Measurements from ENCODE around the gene SLC35F4. TPM values are rescaled to one million over a fixed set of nuclear protein-coding genes. Genes with fewer than 3 reads are reported as not detected.

The SLC35F4 gene
- total RNA-seq, 1 donor from 2014 or later, result not detected

DNA sequence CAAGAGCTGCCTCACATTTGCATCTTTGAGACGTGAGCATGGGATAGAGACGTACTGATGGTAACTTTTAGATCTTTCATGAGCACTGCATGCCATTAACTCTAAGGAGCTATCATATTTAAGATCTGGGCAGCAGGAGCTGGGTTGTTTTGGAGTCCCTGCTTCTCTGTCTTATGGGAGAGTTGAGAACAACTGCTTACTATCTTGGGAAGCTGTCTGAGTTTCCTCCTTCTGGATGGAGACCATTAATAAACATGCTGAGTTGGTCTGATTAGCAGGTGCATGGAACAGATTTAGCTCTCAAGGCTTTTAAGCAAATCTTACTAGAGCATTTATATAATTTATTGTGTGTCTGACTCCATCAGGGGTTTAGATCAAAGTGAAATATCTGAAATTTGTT is 252.9 kb downstream of the SLC35F4 start:
- Histone ChIP-seq H3K27me3 (ENCODE audit: control insufficient read depth in 3 of 3, insufficient read depth in 3 of 3, low read length in 3 of 3) (no peaks in the 10 kb centered on the region), H3K4me3 (ENCODE audit: low read length in 3 of 3) (no peak overlapping the region), H3K4me1 (ENCODE audit: control insufficient read depth in 3 of 3, insufficient read depth in 3 of 3, low read length in 3 of 3) (no peaks in the 10 kb centered on the region), H3K36me3 (ENCODE audit: control insufficient read depth in 3 of 3, insufficient read depth in 3 of 3, low read length in 3 of 3) (no peaks in the 10 kb centered on the region), H3K9ac (ENCODE audit: low read depth in 1 of 3, low read length in 3 of 3) (no peak overlapping the region), H3K27ac (ENCODE audit: low read depth, low read length) (no peak overlapping the region), H3K9me3 (ENCODE audit: control insufficient read depth in 3 of 3, low read length in 3 of 3) (no peaks in the 10 kb centered on the region)

GRCh38 chr14:57611555-57612075 is 254.3 kb downstream of the SLC35F4 start:
- Histone ChIP-seq H3K9ac (ENCODE audit: low read depth in 1 of 3, low read length in 3 of 3) (no peak overlapping the region), H3K36me3 (ENCODE audit: control insufficient read depth in 3 of 3, insufficient read depth in 3 of 3, low read length in 3 of 3) (no peaks in the 10 kb centered on the region), H3K4me3 (ENCODE audit: low read length in 3 of 3) (no peak overlapping the region), H3K27me3 (ENCODE audit: control insufficient read depth in 3 of 3, insufficient read depth in 3 of 3, low read length in 3 of 3) (no peaks in the 10 kb centered on the region), H3K9me3 (ENCODE audit: control insufficient read depth in 3 of 3, low read length in 3 of 3) (no peaks in the 10 kb centered on the region), H3K27ac (ENCODE audit: low read depth, low read length) (no peak overlapping the region), H3K4me1 (ENCODE audit: control insufficient read depth in 3 of 3, insufficient read depth in 3 of 3, low read length in 3 of 3) (no peaks in the 10 kb centered on the region)

GRCh38 chr14:57610631-57611030 is 255.3 kb downstream of the SLC35F4 start:
- Histone ChIP-seq H3K4me3 (ENCODE audit: low read length in 3 of 3) (no peak overlapping the region), H3K9me3 (ENCODE audit: control insufficient read depth in 3 of 3, low read length in 3 of 3) (no peaks in the 10 kb centered on the region), H3K9ac (ENCODE audit: low read depth in 1 of 3, low read length in 3 of 3) (no peak overlapping the region), H3K27me3 (ENCODE audit: control insufficient read depth in 3 of 3, insufficient read depth in 3 of 3, low read length in 3 of 3) (no peaks in the 10 kb centered on the region), H3K36me3 (ENCODE audit: control insufficient read depth in 3 of 3, insufficient read depth in 3 of 3, low read length in 3 of 3) (no peaks in the 10 kb centered on the region), H3K4me1 (ENCODE audit: control insufficient read depth in 3 of 3, insufficient read depth in 3 of 3, low read length in 3 of 3) (no peaks in the 10 kb centered on the region), H3K27ac (ENCODE audit: low read depth, low read length) (no peak overlapping the region)

DNA sequence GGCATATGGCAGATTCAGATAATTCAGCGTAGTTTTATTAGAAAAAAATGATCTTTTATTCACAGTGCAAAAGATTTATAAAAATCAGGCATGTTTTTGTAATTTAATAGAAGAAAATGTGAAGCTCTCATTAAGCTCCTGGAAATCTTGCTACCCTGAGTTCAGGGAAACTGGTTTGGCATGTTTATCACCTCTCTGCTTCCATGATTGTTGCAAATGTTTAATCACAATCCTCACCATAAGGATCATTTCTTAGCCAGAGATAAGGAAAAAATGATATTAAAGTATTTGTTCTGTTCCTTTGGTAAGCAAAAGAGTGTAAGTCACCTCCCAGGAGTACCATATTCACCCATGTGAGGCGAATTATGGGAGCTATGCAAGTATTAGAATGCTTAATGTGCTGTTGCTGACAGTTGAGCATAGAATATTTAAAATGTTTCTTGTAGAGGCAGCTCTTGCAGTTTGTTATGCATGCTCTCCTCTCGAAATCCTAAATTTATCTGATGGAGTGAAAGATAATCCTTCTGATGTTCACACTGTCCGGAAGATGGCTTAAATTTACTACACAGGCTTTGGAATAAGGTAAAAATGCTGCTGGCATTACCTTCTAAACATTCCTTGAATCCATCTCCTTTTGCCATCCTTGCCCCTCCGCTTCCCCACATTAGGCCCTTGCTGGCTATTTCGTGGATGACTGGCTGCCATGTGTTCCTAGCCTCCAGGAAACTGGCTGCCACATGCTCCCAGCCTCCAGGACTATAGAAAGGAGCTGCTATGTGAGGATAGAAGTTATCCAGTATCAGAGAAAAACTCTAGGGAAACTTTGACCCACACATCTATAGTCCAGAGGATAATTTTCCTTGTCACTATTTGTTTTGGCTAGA is 256.5 kb downstream of the SLC35F4 start:
- H3K27me3 ChIP-seq (ENCODE audit: control insufficient read depth in 3 of 3, insufficient read depth in 3 of 3, low read length in 3 of 3), result no peaks in the 10 kb centered on the region
- no peaks in the 10 kb centered on the region for H3K36me3 ChIP-seq (ENCODE audit: control insufficient read depth in 3 of 3, insufficient read depth in 3 of 3, low read length in 3 of 3)
- no peak overlapping the region for H3K27ac ChIP-seq (ENCODE audit: low read depth, low read length)
- H3K4me1 ChIP-seq (ENCODE audit: control insufficient read depth in 3 of 3, insufficient read depth in 3 of 3, low read length in 3 of 3), result no peaks in the 10 kb centered on the region
- H3K4me3 ChIP-seq (ENCODE audit: low read length in 3 of 3), result no peak overlapping the region
- no peak overlapping the region for H3K9ac ChIP-seq (ENCODE audit: low read depth in 1 of 3, low read length in 3 of 3)
- no peaks in the 10 kb centered on the region for H3K9me3 ChIP-seq (ENCODE audit: control insufficient read depth in 3 of 3, low read length in 3 of 3)

DNA sequence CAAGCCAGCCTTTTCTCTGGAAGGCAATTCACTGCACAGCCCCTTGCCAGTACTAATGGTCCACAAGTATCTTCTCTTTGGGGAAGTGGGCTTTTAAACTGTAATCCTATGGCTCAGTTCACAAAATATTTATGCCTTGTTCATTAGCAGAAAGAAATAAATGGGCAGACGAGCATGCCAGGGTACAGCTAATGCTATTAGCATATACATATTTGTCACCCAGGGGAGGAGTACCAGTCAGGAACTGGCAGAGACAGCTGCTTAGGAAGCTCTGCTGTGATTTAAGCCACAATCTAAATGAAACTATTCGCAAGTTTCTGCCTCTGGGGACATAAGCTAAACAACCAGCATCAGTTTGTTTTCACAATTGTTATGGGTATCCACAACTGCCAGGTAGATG is 258.8 kb downstream of the SLC35F4 start:
- no peaks in the 10 kb centered on the region for H3K4me1 ChIP-seq (ENCODE audit: control insufficient read depth in 3 of 3, insufficient read depth in 3 of 3, low read length in 3 of 3)
- no peak overlapping the region for H3K4me3 ChIP-seq (ENCODE audit: low read length in 3 of 3)
- H3K9ac ChIP-seq (ENCODE audit: low read depth in 1 of 3, low read length in 3 of 3), result no peak overlapping the region
- H3K27me3 ChIP-seq (ENCODE audit: control insufficient read depth in 3 of 3, insufficient read depth in 3 of 3, low read length in 3 of 3), result no peaks in the 10 kb centered on the region
- H3K36me3 ChIP-seq (ENCODE audit: control insufficient read depth in 3 of 3, insufficient read depth in 3 of 3, low read length in 3 of 3), result no peaks in the 10 kb centered on the region
- no peak overlapping the region for H3K27ac ChIP-seq (ENCODE audit: low read depth, low read length)
- H3K9me3 ChIP-seq (ENCODE audit: control insufficient read depth in 3 of 3, low read length in 3 of 3), result no peaks in the 10 kb centered on the region

DNA sequence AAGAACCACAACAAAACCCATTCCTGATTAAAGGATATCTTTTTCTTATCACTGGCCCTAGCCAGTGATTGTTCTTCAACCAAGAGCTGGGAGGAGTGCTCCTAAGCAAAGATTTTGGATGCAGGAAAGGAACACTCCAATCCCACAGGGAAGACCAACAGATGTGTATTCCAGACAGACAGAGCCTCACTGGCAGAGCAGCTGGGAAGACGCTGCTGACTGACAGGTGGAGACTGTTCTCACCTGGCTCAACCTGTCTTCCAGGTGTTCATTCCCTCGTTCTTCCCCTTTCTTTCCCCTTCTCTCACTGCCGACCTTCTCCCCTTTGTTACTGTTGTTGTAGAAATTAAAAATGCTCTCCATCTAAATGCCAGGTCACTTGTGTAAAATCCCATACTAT is 282.5 kb downstream of the SLC35F4 start:
- Histone ChIP-seq H3K4me3 (ENCODE audit: low read length in 3 of 3) (no peak overlapping the region), H3K36me3 (ENCODE audit: control insufficient read depth in 3 of 3, insufficient read depth in 3 of 3, low read length in 3 of 3) (peaks cover 0 to 3% (median 0%) of the 10 kb centered on the region in 3 donors), H3K4me1 (ENCODE audit: control insufficient read depth in 3 of 3, insufficient read depth in 3 of 3, low read length in 3 of 3) (no peaks in the 10 kb centered on the region), H3K27ac (ENCODE audit: low read depth, low read length) (no peak overlapping the region), H3K9ac (ENCODE audit: low read depth in 1 of 3, low read length in 3 of 3) (no peak overlapping the region), H3K9me3 (ENCODE audit: control insufficient read depth in 3 of 3, low read length in 3 of 3) (no peaks in the 10 kb centered on the region), H3K27me3 (ENCODE audit: control insufficient read depth in 3 of 3, insufficient read depth in 3 of 3, low read length in 3 of 3) (no peaks in the 10 kb centered on the region)

DNA sequence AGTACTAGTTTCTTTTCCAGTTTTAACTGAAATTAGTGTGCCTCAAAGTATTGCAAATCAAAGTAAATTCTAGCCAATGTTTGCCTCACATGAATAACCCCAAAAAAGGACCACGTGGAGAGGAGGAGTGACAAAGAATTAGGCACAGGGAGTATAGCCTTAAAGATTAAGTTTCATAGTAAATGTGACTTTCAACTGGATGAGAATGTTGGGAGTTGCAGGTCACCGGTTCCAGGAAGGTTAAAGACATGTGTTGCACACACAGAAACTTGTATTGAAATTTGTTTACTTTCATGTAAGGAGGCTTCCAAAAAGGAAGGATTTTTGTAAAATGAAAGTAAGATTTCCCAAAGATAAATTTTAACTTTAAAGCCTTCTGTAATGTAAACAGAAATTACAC is 283.1 kb downstream of the SLC35F4 start:
- Histone ChIP-seq H3K9ac (ENCODE audit: low read depth in 1 of 3, low read length in 3 of 3) (no peak overlapping the region), H3K9me3 (ENCODE audit: control insufficient read depth in 3 of 3, low read length in 3 of 3) (no peaks in the 10 kb centered on the region), H3K36me3 (ENCODE audit: control insufficient read depth in 3 of 3, insufficient read depth in 3 of 3, low read length in 3 of 3) (peaks cover 0 to 3% (median 0%) of the 10 kb centered on the region in 3 donors), H3K4me3 (ENCODE audit: low read length in 3 of 3) (no peak overlapping the region), H3K27ac (ENCODE audit: low read depth, low read length) (no peak overlapping the region), H3K27me3 (ENCODE audit: control insufficient read depth in 3 of 3, insufficient read depth in 3 of 3, low read length in 3 of 3) (no peaks in the 10 kb centered on the region), H3K4me1 (ENCODE audit: control insufficient read depth in 3 of 3, insufficient read depth in 3 of 3, low read length in 3 of 3) (no peaks in the 10 kb centered on the region)

GRCh38 chr14:57578801-57579200 is 287.1 kb downstream of the SLC35F4 start:
- H3K4me3 ChIP-seq (ENCODE audit: low read length in 3 of 3), result no peak overlapping the region
- no peaks in the 10 kb centered on the region for H3K4me1 ChIP-seq (ENCODE audit: control insufficient read depth in 3 of 3, insufficient read depth in 3 of 3, low read length in 3 of 3)
- H3K27me3 ChIP-seq (ENCODE audit: control insufficient read depth in 3 of 3, insufficient read depth in 3 of 3, low read length in 3 of 3), result no peaks in the 10 kb centered on the region
- no peaks in the 10 kb centered on the region for H3K9me3 ChIP-seq (ENCODE audit: control insufficient read depth in 3 of 3, low read length in 3 of 3)
- no peak overlapping the region for H3K27ac ChIP-seq (ENCODE audit: low read depth, low read length)
- H3K36me3 ChIP-seq (ENCODE audit: control insufficient read depth in 3 of 3, insufficient read depth in 3 of 3, low read length in 3 of 3), result peaks cover 0 to 3% (median 0%) of the 10 kb centered on the region in 3 donors
- no peak overlapping the region for H3K9ac ChIP-seq (ENCODE audit: low read depth in 1 of 3, low read length in 3 of 3)

GRCh38 chr14:57576498-57576897 is 289.4 kb downstream of the SLC35F4 start:
- no peaks in the 10 kb centered on the region for H3K4me1 ChIP-seq (ENCODE audit: control insufficient read depth in 3 of 3, insufficient read depth in 3 of 3, low read length in 3 of 3)
- peaks cover 0 to 2% (median 0%) of the 10 kb centered on the region in 3 donors for H3K36me3 ChIP-seq (ENCODE audit: control insufficient read depth in 3 of 3, insufficient read depth in 3 of 3, low read length in 3 of 3)
- H3K4me3 ChIP-seq (ENCODE audit: low read length in 3 of 3), result no peak overlapping the region
- no peaks in the 10 kb centered on the region for H3K27me3 ChIP-seq (ENCODE audit: control insufficient read depth in 3 of 3, insufficient read depth in 3 of 3, low read length in 3 of 3)
- no peak overlapping the region for H3K27ac ChIP-seq (ENCODE audit: low read depth, low read length)
- H3K9me3 ChIP-seq (ENCODE audit: control insufficient read depth in 3 of 3, low read length in 3 of 3), result no peaks in the 10 kb centered on the region
- H3K9ac ChIP-seq (ENCODE audit: low read depth in 1 of 3, low read length in 3 of 3), result no peak overlapping the region

DNA sequence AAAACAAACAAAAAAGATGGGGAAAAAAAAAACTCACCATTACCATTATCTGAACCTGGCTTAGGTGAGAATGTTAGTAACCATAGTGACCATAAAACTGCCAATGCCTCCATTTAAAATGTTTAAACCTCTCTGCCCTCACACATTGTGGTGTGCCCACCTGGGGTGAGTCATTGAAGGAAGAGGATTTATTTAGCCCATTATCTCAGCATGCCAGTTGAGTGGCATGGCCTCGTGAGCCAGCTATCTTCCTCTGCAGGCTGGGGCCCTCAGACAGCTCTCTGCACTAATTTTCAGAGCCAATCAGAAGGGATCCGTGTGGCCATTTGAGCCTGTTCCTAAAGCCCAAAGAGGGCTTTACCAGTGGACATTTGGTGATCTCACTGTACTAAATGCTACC is 290.4 kb downstream of the SLC35F4 start:
- Histone ChIP-seq H3K9me3 (ENCODE audit: control insufficient read depth in 3 of 3, low read length in 3 of 3) (no peaks in the 10 kb centered on the region), H3K27me3 (ENCODE audit: control insufficient read depth in 3 of 3, insufficient read depth in 3 of 3, low read length in 3 of 3) (no peaks in the 10 kb centered on the region), H3K36me3 (ENCODE audit: control insufficient read depth in 3 of 3, insufficient read depth in 3 of 3, low read length in 3 of 3) (no peaks in the 10 kb centered on the region), H3K4me1 (ENCODE audit: control insufficient read depth in 3 of 3, insufficient read depth in 3 of 3, low read length in 3 of 3) (no peaks in the 10 kb centered on the region), H3K9ac (ENCODE audit: low read depth in 1 of 3, low read length in 3 of 3) (no peak overlapping the region), H3K27ac (ENCODE audit: low read depth, low read length) (no peak overlapping the region), H3K4me3 (ENCODE audit: low read length in 3 of 3) (no peak overlapping the region)

Data from skeletal muscle tissue (tissue), 4 donors.